Ovary (tissue), 10 donors: ENCODE results near the gene JDP2. TPM values are rescaled to one million over a fixed set of nuclear protein-coding genes. Genes with fewer than 3 reads are reported as not detected.

Source experiments
- DNase-seq, 5 donors: peaks; one replicate each; pipeline ENCODE4 v3.0.0-alpha.2; 2019 to 2020
- H3K27ac ChIP-seq, 2 donors: fragments of 200-600 bp; one replicate each; pipeline versions ENCODE4 v1.5.1 to v1.8.0; 2019 to 2022
- H3K27me3 ChIP-seq: fragments of 200-600 bp; one replicate; pipeline ENCODE4 v1.8.0; 2022
- H3K36me3 ChIP-seq: fragments of 200-600 bp; sonication (generic); one replicate; pipeline ENCODE4 v1.5.1; 2019
- H3K4me1 ChIP-seq: one replicate; pipeline ENCODE4 v1.8.1; 2013; ENCODE audit warnings: mild to moderate bottlenecking, moderate library complexity; ENCODE audit not compliant: insufficient read depth
- H3K4me3 ChIP-seq: fragments of 200-600 bp; sonication (generic); one replicate; pipeline ENCODE4 v1.5.1; 2017
- H3K9me3 ChIP-seq, 2 donors: fragments of 200-600 bp in 1 of 2; sonication (generic) in 1 of 2; one replicate each; pipeline versions ENCODE4 v1.5.1 to v1.8.1; 2013 to 2019; ENCODE audit warnings: mild to moderate bottlenecking in 1 of 2, moderate library complexity in 1 of 2
- EP300 ChIP-seq: sonication (generic); formaldehyde crosslinking; IDR thresholded peaks from one replicate; pipeline ENCODE4 v1.6.1; 2017; ENCODE audit warnings: antibody characterized with exemption
- POLR2A ChIP-seq: fragments of 450-650 bp; IDR thresholded peaks from one replicate; pipeline ENCODE4 v1.6.1; 2017; ENCODE audit warnings: antibody characterized with exemption, mild to moderate bottlenecking, moderate library complexity
- WGBS, 3 donors: extraction: QIAGEN DNeasy Blood & Tissue Kit in 1 of 3; methylation state at CpG; one replicate each; pipeline versions ENCODE4 v1.1.5 to v1.1.7; 2013 to 2017; 5-methylcytosine and 5-hydroxymethylcytosine counted together
- intact Hi-C, 4 donors: fragments of 100-400 bp; cut with DNase I; formaldehyde crosslinking; loops; one replicate each; pipeline versions ENCODE4 v1.11.0 to v1.15.1; 2022 to 2023
- long read RNA-seq, 3 donors: library from polyadenylated mRNA in 2 of 3; unstranded in 2 of 3; transcript quantifications; one replicate each; pipeline ENCODE4 v2.0.0 and lab custom pipeline, GENCODE V29; 2021 to 2026
- polyA plus RNA-seq, 2 donors: library from polyadenylated mRNA; stranded (reverse); fragments of 200-250 nt in 1 of 2; fragments of 350-450 nt in 1 of 2; fragmentation: Illumina TruSeq in 1 of 2; extraction: RNeasy Lipid Tissue Mini Kit (QIAGEN cat#74804) in 1 of 2; gene quantifications; one replicate each; pipeline ENCODE4 v1.2.3, GENCODE V29; 2013 to 2014
- total RNA-seq, 7 donors: library from RNA; depleted of rRNA in 2 of 7; stranded (reverse); fragments of >200 nt in 2 of 7; fragmentation: NEBNext Ultra II Directional in 3 of 7; extraction: Animal tissue kit (Norgen Biotek cat#: 25700) in 3 of 7; gene quantifications; one replicate each; pipeline versions ENCODE4 v1.1.0 to v1.2.4, GENCODE V29; 2016 to 2023
- TF ChIP-seq, protein P1 (sequence below), 3 donors: fragments of 450-650 bp in 2 of 3; fragments of 200-600 bp in 1 of 3; IDR thresholded peaks; one replicate each; pipeline versions ENCODE4 v1.5.1 to v1.8.0; 2016 to 2022; ENCODE audit warnings: antibody characterized with exemption in 3 of 3, mild to moderate bottlenecking in 1 of 3
- donor health status: DM: no; HTN: no; CAD: no; lungs with moderate emphysema.
- donor health status: DM: no; HTN: no; CAD: no.
- donor health status: Bipolar disorder and iron deficiency.
- donor health status: DM: yes; HTN: yes; CAD: no.
- donor health status: DM: no; HTN: no; CAD: no.
- donor health status: DM: yes; HTN: yes; CAD: no.

Gene JDP2, protein sequence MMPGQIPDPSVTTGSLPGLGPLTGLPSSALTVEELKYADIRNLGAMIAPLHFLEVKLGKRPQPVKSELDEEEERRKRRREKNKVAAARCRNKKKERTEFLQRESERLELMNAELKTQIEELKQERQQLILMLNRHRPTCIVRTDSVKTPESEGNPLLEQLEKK
- 10 to 100 TPM; 19.0 to 89.9 (median 26.8) TPM for total RNA-seq
- polyA plus RNA-seq = 10 to 100 TPM; 16.2 to 22.5 TPM
- long read RNA-seq, donor 1, full-length matches to known transcripts = 1 of 6 reads
- long read RNA-seq, donor 1, partial matches to known transcripts = 4 of 6 reads
- long read RNA-seq, donor 1, other reads (novel, unspliced or antisense) = 1 of 6 reads
- long read RNA-seq, donor 2, partial matches to known transcripts = 0 of 2 reads
- long read RNA-seq, donor 2, other reads (novel, unspliced or antisense) = 0 of 2 reads
- long read RNA-seq, donor 3, transcript JDP2-206 (4 exons, 631 nt) = major isoform, 27 of 42 reads
- long read RNA-seq, donor 3, partial matches to known transcripts = 4 of 42 reads
- long read RNA-seq, donor 3, other reads (novel, unspliced or antisense) = 11 of 42 reads

GRCh38 chr14:75427482-75428229 is at the start of gene JDP2:
Gene JDP2, plus strand, starts transcription at chr14:75428022. Its CDS starts 9,899 bp downstream, at chr14:75437921.
- Histone ChIP-seq H3K36me3 (no peaks in the 10 kb centered on the region), H3K9me3 (no peaks in the 10 kb centered on the region), H3K4me1 (peaks cover 8% of the 10 kb centered on the region), H3K27me3 (no peaks in the 10 kb centered on the region), H3K4me3 (peak within 1 kb of the TSS; percentile 62), H3K27ac (peak within 1 kb of the TSS; percentile 61 to 82)
- intact Hi-C loops = loop anchor here in 1 of 4 donors (10.0 kb wide), 1 partner anchor 113 kb away; no protein-coding TSS in a partner anchor
- TF ChIP-seq EP300 (no peak), POLR2A (peak; percentile 63)
- TF ChIP-seq, protein P1, sequence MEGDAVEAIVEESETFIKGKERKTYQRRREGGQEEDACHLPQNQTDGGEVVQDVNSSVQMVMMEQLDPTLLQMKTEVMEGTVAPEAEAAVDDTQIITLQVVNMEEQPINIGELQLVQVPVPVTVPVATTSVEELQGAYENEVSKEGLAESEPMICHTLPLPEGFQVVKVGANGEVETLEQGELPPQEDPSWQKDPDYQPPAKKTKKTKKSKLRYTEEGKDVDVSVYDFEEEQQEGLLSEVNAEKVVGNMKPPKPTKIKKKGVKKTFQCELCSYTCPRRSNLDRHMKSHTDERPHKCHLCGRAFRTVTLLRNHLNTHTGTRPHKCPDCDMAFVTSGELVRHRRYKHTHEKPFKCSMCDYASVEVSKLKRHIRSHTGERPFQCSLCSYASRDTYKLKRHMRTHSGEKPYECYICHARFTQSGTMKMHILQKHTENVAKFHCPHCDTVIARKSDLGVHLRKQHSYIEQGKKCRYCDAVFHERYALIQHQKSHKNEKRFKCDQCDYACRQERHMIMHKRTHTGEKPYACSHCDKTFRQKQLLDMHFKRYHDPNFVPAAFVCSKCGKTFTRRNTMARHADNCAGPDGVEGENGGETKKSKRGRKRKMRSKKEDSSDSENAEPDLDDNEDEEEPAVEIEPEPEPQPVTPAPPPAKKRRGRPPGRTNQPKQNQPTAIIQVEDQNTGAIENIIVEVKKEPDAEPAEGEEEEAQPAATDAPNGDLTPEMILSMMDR (IDR thresholded peaks at IDR 0.05) = peak in 1 of 3 donors; percentile 32
- DNase-seq = peak; percentile 91 to 96 (median 94)
- WGBS, 3 donors = 0 to 1% (median 1%) methylated on average over 24 to 93 of the region's 93 CpGs

GRCh38 chr14:75379246-75379929 is 48.4 kb upstream of the JDP2 start:
- H3K27me3 ChIP-seq = no peaks in the 10 kb centered on the region
- no peak for DNase-seq
- H3K4me3 ChIP-seq = no peak overlapping the region
- H3K36me3 ChIP-seq = no peaks in the 10 kb centered on the region
- TF ChIP-seq, protein P1 (IDR thresholded peaks at IDR 0.05) = no peak
- TF ChIP-seq EP300 (no peak), POLR2A (no peak)
- H3K27ac ChIP-seq = no peak overlapping the region
- intact Hi-C loops = loop anchor here in 1 of 4 donors (10.0 kb wide), 1 partner anchor 55 kb away; no protein-coding TSS in a partner anchor
- H3K9me3 ChIP-seq = no peaks in the 10 kb centered on the region
- 95 to 98% (median 96%) methylated on average over 4 of the region's 4 CpGs for WGBS, 3 donors
- H3K4me1 ChIP-seq = peaks cover 1% of the 10 kb centered on the region

DNA sequence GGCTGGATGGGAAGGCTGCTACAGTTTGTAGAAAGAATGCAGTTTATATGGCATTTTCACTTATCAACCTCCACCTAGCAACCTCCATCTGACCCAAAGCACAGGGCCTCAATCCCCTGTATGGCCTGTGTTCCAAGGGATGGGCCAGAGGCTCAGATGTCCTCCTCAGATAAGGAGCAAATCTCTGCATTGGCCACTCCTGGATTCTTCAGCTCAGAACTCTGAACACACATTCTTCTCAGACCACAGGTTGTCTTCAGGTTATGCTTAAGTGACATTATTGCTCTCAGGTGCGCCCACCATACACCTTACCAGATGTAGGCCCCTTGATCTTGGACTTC is 47.9 kb upstream of the JDP2 start:
- Histone ChIP-seq H3K27ac (no peak overlapping the region), H3K36me3 (no peaks in the 10 kb centered on the region), H3K9me3 (no peaks in the 10 kb centered on the region), H3K4me3 (no peak overlapping the region), H3K4me1 (peaks cover 1% of the 10 kb centered on the region), H3K27me3 (no peaks in the 10 kb centered on the region)
- intact Hi-C loops = loop anchor here in 1 of 4 donors (10.0 kb wide), 1 partner anchor 55 kb away; no protein-coding TSS in a partner anchor
- TF ChIP-seq, protein P1 (IDR thresholded peaks at IDR 0.05) = no peak
- no peak for TF ChIP-seq POLR2A
- no peak for TF ChIP-seq EP300
- 94 to 100% (median 97%) methylated on average over 1 of the region's 1 CpG for WGBS, 3 donors
- no peak for DNase-seq

DNA sequence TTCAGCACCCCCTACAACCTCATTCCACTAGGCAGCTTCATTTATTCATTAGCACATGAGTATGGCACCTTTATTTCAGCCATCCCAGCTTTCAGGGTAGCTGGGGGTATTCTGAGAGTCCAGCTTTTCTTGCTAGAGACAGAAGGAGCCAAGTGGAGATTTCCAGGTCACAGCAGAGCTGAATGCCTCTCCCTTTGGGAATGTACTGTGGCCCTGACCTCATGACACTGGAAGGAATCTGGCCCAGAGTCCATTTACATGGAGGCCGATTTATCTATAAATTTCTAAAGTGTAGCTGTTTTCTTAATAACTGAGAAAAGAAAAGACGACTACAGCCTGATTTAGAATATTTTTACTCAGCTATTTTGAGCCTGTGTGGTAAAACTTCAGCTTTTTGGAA is 47.2 kb upstream of the JDP2 start:
- Histone ChIP-seq H3K9me3 (no peaks in the 10 kb centered on the region), H3K4me3 (no peak overlapping the region), H3K36me3 (no peaks in the 10 kb centered on the region), H3K27me3 (no peaks in the 10 kb centered on the region), H3K27ac (peak overlapping the region in 1 of 2 donors; percentile 52), H3K4me1 (peaks cover 1% of the 10 kb centered on the region)
- intact Hi-C loops = no loop called here
- DNase-seq = peak; percentile 37 to 66 (median 51)
- WGBS, 3 donors = 5 to 8% (median 6%) methylated on average over 2 of the region's 2 CpGs
- TF ChIP-seq EP300 (no peak), POLR2A (no peak)
- TF ChIP-seq, protein P1 (IDR thresholded peaks at IDR 0.05) = no peak
